GM12878 (cell line): ENCODE data around the gene EPHA4. TPM values are rescaled to one million over a fixed set of nuclear protein-coding genes. Genes with fewer than 3 reads are reported as not detected.

Experiments used
- ATAC-seq: fragments of 200-7000 bp; cut with Tn5 transposase; 3 replicates; pipeline ENCODE4 v1.9.1; 2020; ENCODE audit warnings: mild to moderate bottlenecking, moderate library complexity
- BruUV-seq: library from RNA; stranded (reverse); fragments of 400-500 nt; replicated peaks from 2 replicates; lab custom pipeline; 2021; lab: Mats Ljungman, UMichigan
- CTCF ChIA-PET: fragments of 300-600 bp; sonication (Branson Sonifier 250); formaldehyde crosslinking; extraction: SDS; loops from one replicate; lab custom pipeline; 2021; ENCODE audit warnings: inconsistent platforms; lab: Yijun Ruan, JAX
- POLR2A ChIA-PET: fragments of 350-600 bp; formaldehyde crosslinking; extraction: SDS; loops from one replicate; lab custom pipeline; 2021; ENCODE audit warnings: inconsistent platforms; lab: Charles Lee
- RAD21 ChIA-PET: fragments of 300-600 bp; sonication (Branson Sonifier 250); formaldehyde crosslinking; loops from one replicate; lab custom pipeline; 2023; ENCODE audit warnings: antibody characterized with exemption; ENCODE audit not compliant: unreplicated experiment; lab: Charles Lee
- SMC1A ChIA-PET: fragments of 300-600 bp; sonication (Branson Sonifier 250); formaldehyde crosslinking; loops from one replicate; lab custom pipeline; 2023; ENCODE audit not compliant: unreplicated experiment, uncharacterized antibody; lab: Charles Lee
- DNase-seq: peaks from one replicate; pipeline ENCODE4 v3.0.0-alpha.2; 2011; ENCODE audit warnings: low read depth, low spot score
- FAIRE-seq: peaks from 3 replicates; lab custom pipeline; 2011; peaks lifted over from hg19 to GRCh38; lab: Jason Lieb, UNC
- H2AFZ ChIP-seq: 2 replicates; pipeline ENCODE4 v1.6.0; 2011; ENCODE audit warnings: low read depth, low read length, control low read depth; ENCODE audit not compliant: control insufficient read depth
- H3K27ac ChIP-seq: 2 replicates; pipeline ENCODE4 v1.5.1; 2011; ENCODE audit warnings: control low read depth; ENCODE audit not compliant: control insufficient read depth, insufficient read depth
- H3K27me3 ChIP-seq, 2 experiments: replicated peaks in 1 of 2; 2 replicates each; pipeline versions ENCODE4 v1.6.0 to v1.6.1; 2011; ENCODE audit warnings: low read length in 1 of 2; ENCODE audit not compliant: control insufficient read depth in 2 of 2, insufficient read depth in 2 of 2
- H3K36me3 ChIP-seq, 2 experiments: 2 replicates each; pipeline ENCODE4 v1.5.1; 2011; ENCODE audit warnings: low read length in 1 of 2; ENCODE audit not compliant: control insufficient read depth in 2 of 2, insufficient read depth in 2 of 2
- H3K4me1 ChIP-seq: 2 replicates; pipeline ENCODE4 v1.6.1; 2011; ENCODE audit warnings: mild to moderate bottlenecking, low read length, moderate library complexity, mixed read lengths; ENCODE audit not compliant: control insufficient read depth, insufficient read depth
- H3K4me2 ChIP-seq: 2 replicates; pipeline ENCODE4 v1.6.0; 2011; ENCODE audit warnings: control low read depth; ENCODE audit not compliant: control insufficient read depth, insufficient read depth
- H3K4me3 ChIP-seq: fragments of 200-600 bp; sonication (generic); 2 replicates; pipeline ENCODE4 v1.5.1; 2016
- H3K79me2 ChIP-seq: 2 replicates; pipeline ENCODE4 v1.6.0; 2011; ENCODE audit warnings: low read length; ENCODE audit not compliant: control insufficient read depth, insufficient read depth
- H3K9ac ChIP-seq: 2 replicates; pipeline ENCODE4 v1.8.0; 2011; ENCODE audit warnings: low read length, control low read depth, mixed read lengths; ENCODE audit not compliant: control insufficient read depth, insufficient read depth
- H3K9me3 ChIP-seq: replicated peaks from 3 replicates; pipeline ENCODE4 v1.5.1; 2011; ENCODE audit warnings: mild to moderate bottlenecking, low read length; ENCODE audit not compliant: control insufficient read depth, insufficient read depth
- H4K20me1 ChIP-seq: 2 replicates; pipeline ENCODE4 v1.6.0; 2011; ENCODE audit not compliant: control insufficient read depth, insufficient read depth
- IRF4 ChIP-seq: IDR thresholded peaks from 2 replicates; pipeline ENCODE4 v1.6.1; 2011; ENCODE audit warnings: low read depth, low read length
- JUND ChIP-seq: IDR thresholded peaks from 2 replicates; pipeline ENCODE4 v1.6.1; 2012; ENCODE audit warnings: low read depth, mild to moderate bottlenecking, low read length, improper control_type of control experiment, moderate library complexity
- NFIC ChIP-seq: IDR thresholded peaks from 2 replicates; pipeline ENCODE4 v1.6.1; 2012; ENCODE audit warnings: low read depth, mild to moderate bottlenecking, inconsistent platforms, low read length, moderate library complexity
- RB1 ChIP-seq: fragments of 450-650 bp; formaldehyde crosslinking; IDR thresholded peaks from 2 replicates; pipeline ENCODE4 v1.6.1; 2017; ENCODE audit warnings: mild to moderate bottlenecking, borderline replicate concordance
- SRF ChIP-seq, 2 experiments: IDR thresholded peaks; 2 replicates each; pipeline ENCODE4 v1.6.1; 2011; ENCODE audit warnings: low read depth in 2 of 2, low read length in 2 of 2, mild to moderate bottlenecking in 1 of 2, moderate library complexity in 1 of 2
- ZNF207 ChIP-seq: fragments of 450-650 bp; IDR thresholded peaks from 2 replicates; pipeline ENCODE4 v1.6.1; 2014; ENCODE audit warnings: antibody characterized with exemption, mild to moderate bottlenecking, borderline replicate concordance
- ZNF622 ChIP-seq: fragments of 450-650 bp; IDR thresholded peaks from 2 replicates; pipeline ENCODE4 v1.6.1; 2017; ENCODE audit warnings: mild to moderate bottlenecking, inconsistent platforms
- WGBS: methylation state at CpG from one replicate; pipeline ENCODE4 v1.1.6; 2016; ENCODE audit warnings: low lambda C conversion rate; ENCODE audit not compliant: insufficient replicate concordance, insufficient coverage; ENCODE audit errors: missing lambda C conversion rate; 5-methylcytosine and 5-hydroxymethylcytosine counted together
- in situ Hi-C: fragments of 300-500 bp; cut with MboI; formaldehyde crosslinking; loops from 9 replicates; pipeline ENCODE4 v1.14.3; 2018; ENCODE audit warnings: mixed read lengths
- intact Hi-C: fragments of 100-400 bp; cut with micrococcal nuclease; formaldehyde crosslinking; loops from one replicate; pipeline ENCODE4 v1.14.2; 2022; ENCODE audit not compliant: unreplicated experiment
- polyA plus RNA-seq, 11 experiments: library from polyadenylated mRNA; depleted of rRNA in 4 of 11; unstranded in 6 of 11; stranded (reverse) in 5 of 11; fragments of >200 nt; fragmentation: Nextera tagmentation in 4 of 11; fragmentation: Illumina TruSeq in 1 of 11; extraction: Ambion mirVana in 4 of 11; extraction: Trizol in 1 of 11; gene quantifications; 1 replicate in 1 of 11; 2 replicates in 10 of 11; pipeline versions ENCODE4 v1.2.1 to v1.2.3, GENCODE V29; 2011 to 2016; ENCODE audit warnings: inconsistent platforms in 2 of 11, missing spikeins in 2 of 11, low read depth in 1 of 11
- total RNA-seq, 4 experiments: library from RNA; depleted of rRNA in 3 of 4; stranded (reverse); fragments of >200 nt in 3 of 4; fragmentation: Illumina TruSeq in 1 of 4; extraction: Trizol in 1 of 4; gene quantifications; 2 replicates each; pipeline versions ENCODE4 v1.2.1 to v1.2.3, GENCODE V29; 2013 to 2021
- TF ChIP-seq, protein P1 (sequence below): fragments of 450-650 bp; formaldehyde crosslinking; IDR thresholded peaks from 2 replicates; pipeline ENCODE4 v1.5.0; 2022; ENCODE audit warnings: mild to moderate bottlenecking, missing genetic modification characterization
- TF ChIP-seq, protein P2 (sequence below): IDR thresholded peaks from 2 replicates; pipeline ENCODE4 v1.6.1; 2012; ENCODE audit warnings: low read depth, low read length, improper control_type of control experiment
- TF ChIP-seq, protein P3 (sequence below): fragments of 450-650 bp; formaldehyde crosslinking; IDR thresholded peaks from 2 replicates; pipeline ENCODE4 v1.4.0; 2020; ENCODE audit warnings: mild to moderate bottlenecking, moderate library complexity
- TF ChIP-seq, protein P4 (sequence below): IDR thresholded peaks from 2 replicates; pipeline ENCODE4 v1.6.1; 2012; ENCODE audit warnings: low read depth, low read length, improper control_type of control experiment
- TF ChIP-seq, protein P5 (sequence below): fragments of 450-650 bp; conservative IDR thresholded peaks from 2 replicates; pipeline ENCODE4 v1.6.1; 2017; ENCODE audit warnings: mild to moderate bottlenecking, moderate library complexity

The EPHA4 gene
- total and polyA plus RNA-seq, 10 of the 15 experiments (the other 5 are each of a cell fraction or from before 2014, with no cell fraction given), result 0.06 to 1.5 (median 0.33) TPM; not detected in 1

GRCh38 chr2:221596192-221596591 lies 24.1 kb upstream of the EPHA4 start (continued):
- TF ChIP-seq, protein P1, sequence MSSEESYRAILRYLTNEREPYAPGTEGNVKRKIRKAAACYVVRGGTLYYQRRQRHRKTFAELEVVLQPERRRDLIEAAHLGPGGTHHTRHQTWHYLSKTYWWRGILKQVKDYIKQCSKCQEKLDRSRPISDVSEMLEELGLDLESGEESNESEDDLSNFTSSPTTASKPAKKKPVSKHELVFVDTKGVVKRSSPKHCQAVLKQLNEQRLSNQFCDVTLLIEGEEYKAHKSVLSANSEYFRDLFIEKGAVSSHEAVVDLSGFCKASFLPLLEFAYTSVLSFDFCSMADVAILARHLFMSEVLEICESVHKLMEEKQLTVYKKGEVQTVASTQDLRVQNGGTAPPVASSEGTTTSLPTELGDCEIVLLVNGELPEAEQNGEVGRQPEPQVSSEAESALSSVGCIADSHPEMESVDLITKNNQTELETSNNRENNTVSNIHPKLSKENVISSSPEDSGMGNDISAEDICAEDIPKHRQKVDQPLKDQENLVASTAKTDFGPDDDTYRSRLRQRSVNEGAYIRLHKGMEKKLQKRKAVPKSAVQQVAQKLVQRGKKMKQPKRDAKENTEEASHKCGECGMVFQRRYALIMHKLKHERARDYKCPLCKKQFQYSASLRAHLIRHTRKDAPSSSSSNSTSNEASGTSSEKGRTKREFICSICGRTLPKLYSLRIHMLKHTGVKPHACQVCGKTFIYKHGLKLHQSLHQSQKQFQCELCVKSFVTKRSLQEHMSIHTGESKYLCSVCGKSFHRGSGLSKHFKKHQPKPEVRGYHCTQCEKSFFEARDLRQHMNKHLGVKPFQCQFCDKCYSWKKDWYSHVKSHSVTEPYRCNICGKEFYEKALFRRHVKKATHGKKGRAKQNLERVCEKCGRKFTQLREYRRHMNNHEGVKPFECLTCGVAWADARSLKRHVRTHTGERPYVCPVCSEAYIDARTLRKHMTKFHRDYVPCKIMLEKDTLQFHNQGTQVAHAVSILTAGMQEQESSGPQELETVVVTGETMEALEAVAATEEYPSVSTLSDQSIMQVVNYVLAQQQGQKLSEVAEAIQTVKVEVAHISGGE (CRISPR knock-in tag), result no peak
- TF ChIP-seq, protein P2, sequence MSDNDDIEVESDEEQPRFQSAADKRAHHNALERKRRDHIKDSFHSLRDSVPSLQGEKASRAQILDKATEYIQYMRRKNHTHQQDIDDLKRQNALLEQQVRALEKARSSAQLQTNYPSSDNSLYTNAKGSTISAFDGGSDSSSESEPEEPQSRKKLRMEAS, result no peak
- no peak for TF ChIP-seq RB1
- TF ChIP-seq, all 136 proteins: peak for 0

- no peak overlapping the region for H3K4me3 ChIP-seq
- no TSS peak for BruUV-seq
- H3K4me2 ChIP-seq, result no peak overlapping the region
- ATAC-seq, result no peak
- H4K20me1 ChIP-seq, result no peaks in the 10 kb centered on the region
- WGBS, result 36% methylated on average over 4 of the region's 4 CpGs
- no peak overlapping the region for H2AFZ ChIP-seq
- ChIA-PET RAD21 (no interaction called here), CTCF (no interaction called here), SMC1A (no interaction called here), POLR2A (no interaction called here)
- H3K9ac ChIP-seq, result no peak overlapping the region
- H3K27me3 ChIP-seq, result no peaks in the 10 kb centered on the region
- H3K4me1 ChIP-seq, result no peaks in the 10 kb centered on the region
- H3K27ac ChIP-seq, result no peak overlapping the region
- DNase-seq, result no peak
- in situ Hi-C loops, result no loop called here
- no peaks in the 10 kb centered on the region for H3K36me3 ChIP-seq
- intact Hi-C loops, result no loop called here
- no peaks in the 10 kb centered on the region for H3K79me2 ChIP-seq
- H3K9me3 ChIP-seq, result no peaks in the 10 kb centered on the region
- no peak for FAIRE-seq
- TF ChIP-seq, protein P3, sequence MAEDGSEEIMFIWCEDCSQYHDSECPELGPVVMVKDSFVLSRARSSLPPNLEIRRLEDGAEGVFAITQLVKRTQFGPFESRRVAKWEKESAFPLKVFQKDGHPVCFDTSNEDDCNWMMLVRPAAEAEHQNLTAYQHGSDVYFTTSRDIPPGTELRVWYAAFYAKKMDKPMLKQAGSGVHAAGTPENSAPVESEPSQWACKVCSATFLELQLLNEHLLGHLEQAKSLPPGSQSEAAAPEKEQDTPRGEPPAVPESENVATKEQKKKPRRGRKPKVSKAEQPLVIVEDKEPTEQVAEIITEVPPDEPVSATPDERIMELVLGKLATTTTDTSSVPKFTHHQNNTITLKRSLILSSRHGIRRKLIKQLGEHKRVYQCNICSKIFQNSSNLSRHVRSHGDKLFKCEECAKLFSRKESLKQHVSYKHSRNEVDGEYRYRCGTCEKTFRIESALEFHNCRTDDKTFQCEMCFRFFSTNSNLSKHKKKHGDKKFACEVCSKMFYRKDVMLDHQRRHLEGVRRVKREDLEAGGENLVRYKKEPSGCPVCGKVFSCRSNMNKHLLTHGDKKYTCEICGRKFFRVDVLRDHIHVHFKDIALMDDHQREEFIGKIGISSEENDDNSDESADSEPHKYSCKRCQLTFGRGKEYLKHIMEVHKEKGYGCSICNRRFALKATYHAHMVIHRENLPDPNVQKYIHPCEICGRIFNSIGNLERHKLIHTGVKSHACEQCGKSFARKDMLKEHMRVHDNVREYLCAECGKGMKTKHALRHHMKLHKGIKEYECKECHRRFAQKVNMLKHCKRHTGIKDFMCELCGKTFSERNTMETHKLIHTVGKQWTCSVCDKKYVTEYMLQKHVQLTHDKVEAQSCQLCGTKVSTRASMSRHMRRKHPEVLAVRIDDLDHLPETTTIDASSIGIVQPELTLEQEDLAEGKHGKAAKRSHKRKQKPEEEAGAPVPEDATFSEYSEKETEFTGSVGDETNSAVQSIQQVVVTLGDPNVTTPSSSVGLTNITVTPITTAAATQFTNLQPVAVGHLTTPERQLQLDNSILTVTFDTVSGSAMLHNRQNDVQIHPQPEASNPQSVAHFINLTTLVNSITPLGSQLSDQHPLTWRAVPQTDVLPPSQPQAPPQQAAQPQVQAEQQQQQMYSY, result no peak
- TF ChIP-seq NFIC (no peak), IRF4 (no peak), SRF (IDR thresholded peaks at IDR 0.05; ENCODE audit: low read depth in 2 of 2, low read length in 2 of 2) (no peak), ZNF207 (no peak), JUND (no peak), ZNF622 (no peak)
- TF ChIP-seq, protein P4, sequence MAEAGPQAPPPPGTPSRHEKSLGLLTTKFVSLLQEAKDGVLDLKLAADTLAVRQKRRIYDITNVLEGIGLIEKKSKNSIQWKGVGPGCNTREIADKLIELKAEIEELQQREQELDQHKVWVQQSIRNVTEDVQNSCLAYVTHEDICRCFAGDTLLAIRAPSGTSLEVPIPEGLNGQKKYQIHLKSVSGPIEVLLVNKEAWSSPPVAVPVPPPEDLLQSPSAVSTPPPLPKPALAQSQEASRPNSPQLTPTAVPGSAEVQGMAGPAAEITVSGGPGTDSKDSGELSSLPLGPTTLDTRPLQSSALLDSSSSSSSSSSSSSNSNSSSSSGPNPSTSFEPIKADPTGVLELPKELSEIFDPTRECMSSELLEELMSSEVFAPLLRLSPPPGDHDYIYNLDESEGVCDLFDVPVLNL, result no peak
- TF ChIP-seq, protein P5, sequence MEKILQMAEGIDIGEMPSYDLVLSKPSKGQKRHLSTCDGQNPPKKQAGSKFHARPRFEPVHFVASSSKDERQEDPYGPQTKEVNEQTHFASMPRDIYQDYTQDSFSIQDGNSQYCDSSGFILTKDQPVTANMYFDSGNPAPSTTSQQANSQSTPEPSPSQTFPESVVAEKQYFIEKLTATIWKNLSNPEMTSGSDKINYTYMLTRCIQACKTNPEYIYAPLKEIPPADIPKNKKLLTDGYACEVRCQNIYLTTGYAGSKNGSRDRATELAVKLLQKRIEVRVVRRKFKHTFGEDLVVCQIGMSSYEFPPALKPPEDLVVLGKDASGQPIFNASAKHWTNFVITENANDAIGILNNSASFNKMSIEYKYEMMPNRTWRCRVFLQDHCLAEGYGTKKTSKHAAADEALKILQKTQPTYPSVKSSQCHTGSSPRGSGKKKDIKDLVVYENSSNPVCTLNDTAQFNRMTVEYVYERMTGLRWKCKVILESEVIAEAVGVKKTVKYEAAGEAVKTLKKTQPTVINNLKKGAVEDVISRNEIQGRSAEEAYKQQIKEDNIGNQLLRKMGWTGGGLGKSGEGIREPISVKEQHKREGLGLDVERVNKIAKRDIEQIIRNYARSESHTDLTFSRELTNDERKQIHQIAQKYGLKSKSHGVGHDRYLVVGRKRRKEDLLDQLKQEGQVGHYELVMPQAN, result no peak
Observed at GRCh38 chr2:221590861-221591365, 18.8 kb upstream of the EPHA4 start.
